ENCODE results near the gene SS18.
"Not testable (repeated sequence)": the region's sequence is repeated elsewhere in the genome, so short reads cannot be mapped to it uniquely, and the experiment has no call there.

Gene SS18, protein sequence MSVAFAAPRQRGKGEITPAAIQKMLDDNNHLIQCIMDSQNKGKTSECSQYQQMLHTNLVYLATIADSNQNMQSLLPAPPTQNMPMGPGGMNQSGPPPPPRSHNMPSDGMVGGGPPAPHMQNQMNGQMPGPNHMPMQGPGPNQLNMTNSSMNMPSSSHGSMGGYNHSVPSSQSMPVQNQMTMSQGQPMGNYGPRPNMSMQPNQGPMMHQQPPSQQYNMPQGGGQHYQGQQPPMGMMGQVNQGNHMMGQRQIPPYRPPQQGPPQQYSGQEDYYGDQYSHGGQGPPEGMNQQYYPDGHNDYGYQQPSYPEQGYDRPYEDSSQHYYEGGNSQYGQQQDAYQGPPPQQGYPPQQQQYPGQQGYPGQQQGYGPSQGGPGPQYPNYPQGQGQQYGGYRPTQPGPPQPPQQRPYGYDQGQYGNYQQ

DNA sequence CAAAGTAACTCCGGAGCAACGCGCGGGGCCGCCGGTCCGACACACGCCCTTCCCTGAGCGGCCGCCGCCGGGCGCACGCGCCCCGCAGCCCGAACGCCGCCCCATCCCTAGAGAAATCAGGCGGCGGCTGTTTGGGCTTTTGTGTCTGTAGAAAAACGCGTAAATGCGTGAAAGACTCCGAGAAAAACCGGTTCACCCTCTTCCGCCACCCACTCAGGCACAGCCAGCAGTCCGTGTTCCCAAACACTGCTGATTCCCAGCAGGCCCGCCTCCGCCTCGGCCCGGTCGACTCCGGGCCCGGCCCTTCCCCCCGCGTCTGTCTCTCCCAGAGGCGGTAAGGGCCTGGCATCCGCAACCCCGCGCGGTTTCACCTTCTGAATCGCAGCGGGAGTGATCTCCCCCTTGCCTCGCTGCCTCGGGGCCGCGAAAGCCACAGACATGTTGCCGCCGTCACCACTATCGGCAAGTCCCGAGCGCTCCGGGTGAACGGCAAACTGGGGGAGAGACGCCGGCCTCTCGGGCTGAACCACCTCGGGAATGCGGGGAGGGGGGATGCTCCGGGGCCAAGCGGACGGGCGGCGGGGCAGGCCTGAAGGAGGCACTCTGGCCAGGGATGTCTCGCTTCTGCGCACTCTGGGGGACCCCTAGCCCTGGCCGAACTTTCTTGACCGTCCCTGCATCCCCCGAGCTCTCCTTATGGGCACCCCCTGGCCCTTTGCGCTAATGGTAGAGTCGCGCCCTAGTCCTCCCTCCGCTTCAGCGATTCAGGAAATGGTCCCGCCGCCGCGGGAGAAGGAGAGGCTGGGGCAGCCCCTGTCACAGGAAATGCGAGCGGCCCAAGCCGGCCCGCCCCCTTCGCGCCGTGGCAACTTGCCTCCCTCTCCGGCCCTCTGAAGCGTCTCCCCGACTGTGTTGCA lies at the start of gene SS18:
TSS of gene SS18 (minus strand) at position 484 of the 917 bp plus-strand sequence. CDS start at position 440, 44 bp downstream.
- intact Hi-C loops (cut with micrococcal nuclease), result loop anchor here (2.0 to 10.0 kb wide), 2 partner anchors 136 to 454 kb away; partner anchors contain the start of genes KCTD1 and TAF4B
- Mint-ChIP-seq H3K9me3 (no peaks in the 10 kb centered on the region), H3K27me3 (no peaks in the 10 kb centered on the region), H3K27ac (peak within 1 kb of the TSS; percentile 95), H3K4me1 (ENCODE audit: low read depth) (peaks cover 15% of the 10 kb centered on the region), H3K4me3 (peak within 1 kb of the TSS; percentile 94), H3K36me3 (ENCODE audit: low read depth) (peaks cover 21% of the 10 kb centered on the region)

DNA sequence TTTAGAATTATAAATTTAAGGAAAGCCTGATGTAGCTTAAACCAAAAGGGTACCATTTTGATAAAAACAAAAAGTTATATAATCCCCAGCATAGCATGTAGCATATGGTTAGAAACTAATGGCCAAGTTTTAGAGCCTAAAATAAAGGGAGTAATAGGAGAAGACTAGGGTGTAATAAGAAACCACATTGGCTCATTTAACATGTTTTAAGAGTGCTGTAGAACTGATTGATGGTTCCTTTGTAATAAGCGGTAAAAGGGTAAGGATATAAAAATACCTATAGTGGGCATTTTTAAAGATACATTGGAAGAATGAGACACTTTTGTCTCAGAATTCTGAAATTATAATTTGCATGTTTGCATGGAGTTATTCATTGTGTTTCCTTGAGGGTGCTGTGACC lies 45.1 kb upstream of the SS18 start:
- Mint-ChIP-seq H3K4me1 (ENCODE audit: low read depth) (no peaks in the 10 kb centered on the region), H3K9me3 (peaks cover 8% of the 10 kb centered on the region), H3K27ac (no peak overlapping the region), H3K27me3 (no peaks in the 10 kb centered on the region), H3K4me3 (no peak overlapping the region), H3K36me3 (ENCODE audit: low read depth) (no peaks in the 10 kb centered on the region)
- intact Hi-C loops (cut with micrococcal nuclease), result no loop called here

DNA sequence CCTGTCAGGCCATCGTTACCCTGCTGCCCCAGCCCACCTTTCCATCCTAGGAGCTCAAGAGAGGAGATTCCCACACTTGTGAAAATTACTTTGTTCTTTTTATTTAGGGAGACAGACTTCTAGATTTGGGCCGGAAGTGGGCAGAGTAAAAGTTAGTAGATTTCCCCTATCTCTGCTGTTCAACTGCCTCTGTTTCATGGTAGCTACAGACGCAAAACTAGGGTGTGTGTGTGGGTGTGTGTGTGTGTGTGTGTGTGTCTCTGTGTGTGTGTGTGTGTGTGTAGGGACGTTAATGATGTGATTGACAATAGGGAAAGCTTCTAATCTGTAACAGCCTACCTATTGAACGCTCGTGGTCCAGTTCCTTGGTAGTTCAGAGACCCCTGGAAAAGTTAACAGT lies 43.7 kb upstream of the SS18 start:
- H3K27ac Mint-ChIP-seq, result no peak overlapping the region
- no peaks in the 10 kb centered on the region for H3K4me1 Mint-ChIP-seq (ENCODE audit: low read depth)
- H3K27me3 Mint-ChIP-seq, result no peaks in the 10 kb centered on the region
- intact Hi-C loops (cut with micrococcal nuclease), result no loop called here
- peak overlapping the region; percentile 40 for H3K4me3 Mint-ChIP-seq
- H3K9me3 Mint-ChIP-seq, result peaks cover 8% of the 10 kb centered on the region
- H3K36me3 Mint-ChIP-seq (ENCODE audit: low read depth), result no peaks in the 10 kb centered on the region

DNA sequence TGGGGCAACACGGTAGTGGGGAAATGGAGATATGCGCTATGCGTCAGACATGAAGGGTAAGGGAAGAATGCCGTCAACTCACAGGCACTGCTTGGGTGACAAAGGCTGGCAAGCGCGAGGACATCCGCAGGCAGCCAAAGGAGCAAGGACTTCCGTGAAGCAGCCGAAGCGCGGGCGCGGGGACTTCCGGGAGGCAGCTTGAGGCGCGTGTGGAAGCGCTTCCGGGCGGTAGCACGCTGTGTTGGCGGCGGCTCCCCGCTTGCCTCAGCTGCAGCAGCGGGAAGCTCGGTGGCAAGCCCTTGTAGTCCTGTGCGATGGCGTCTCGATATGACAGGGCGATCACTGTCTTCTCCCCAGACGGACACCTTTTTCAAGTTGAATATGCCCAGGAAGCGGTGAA lies 43.2 kb upstream of the SS18 start, which contains the start of gene PSMA8:
TSS of gene PSMA8 (plus strand) at position 218 of the 400 bp plus-strand sequence. CDS start at position 315, 97 bp downstream.
- peaks cover 8% of the 10 kb centered on the region for H3K9me3 Mint-ChIP-seq
- no peaks in the 10 kb centered on the region for H3K27me3 Mint-ChIP-seq
- H3K4me3 Mint-ChIP-seq, result peak within 1 kb of the TSS; percentile 40
- no peaks in the 10 kb centered on the region for H3K36me3 Mint-ChIP-seq (ENCODE audit: low read depth)
- intact Hi-C loops (cut with micrococcal nuclease), result no loop called here
- H3K4me1 Mint-ChIP-seq (ENCODE audit: low read depth), result no peaks in the 10 kb centered on the region
- H3K27ac Mint-ChIP-seq, result no peak within 1 kb of the TSS

DNA sequence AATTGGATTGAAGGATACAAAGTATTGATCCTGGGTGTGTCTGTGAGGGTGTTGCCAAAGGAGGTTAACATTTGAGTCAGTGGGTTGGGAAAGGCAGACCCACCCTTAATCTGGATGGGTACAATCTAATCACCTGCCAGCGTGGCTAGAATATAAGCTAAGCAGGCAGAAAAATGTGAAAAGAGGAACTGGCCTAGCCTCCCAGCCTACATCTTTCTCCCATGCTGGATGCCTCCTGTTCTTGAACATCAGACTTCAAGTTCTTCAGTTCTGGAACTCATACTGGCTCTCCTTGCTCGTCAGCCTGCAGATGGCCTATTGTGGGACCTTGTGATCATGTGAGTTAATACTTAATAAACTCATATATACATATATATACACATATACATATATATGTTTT lies 37.8 kb upstream of the SS18 start:
- H3K36me3 Mint-ChIP-seq (ENCODE audit: low read depth); H3K9me3 Mint-ChIP-seq; H3K27me3 Mint-ChIP-seq; intact Hi-C loops (cut with micrococcal nuclease); H3K27ac Mint-ChIP-seq; H3K4me1 Mint-ChIP-seq (ENCODE audit: low read depth); H3K4me3 Mint-ChIP-seq: not testable (repeated sequence)

DNA sequence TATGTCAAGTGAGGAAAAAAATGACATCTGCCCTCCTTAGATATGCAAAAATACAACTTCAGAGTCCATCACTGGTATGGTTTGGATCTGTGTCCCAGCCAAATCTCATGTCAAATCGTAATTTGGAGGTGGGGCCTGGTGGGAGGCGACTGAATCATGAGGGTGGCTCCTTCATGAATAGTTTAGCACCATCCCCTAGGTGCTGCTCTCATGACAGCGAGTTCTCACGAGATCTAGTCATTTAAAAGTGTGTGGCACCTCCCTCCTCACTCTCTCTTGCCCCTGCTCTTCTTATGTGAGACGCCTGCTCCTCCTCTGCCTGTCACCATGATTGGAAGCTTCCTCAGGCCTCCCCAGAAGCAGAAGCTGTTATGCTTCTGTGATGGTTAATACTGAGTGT lies 37.4 kb upstream of the SS18 start:
- Mint-ChIP-seq H3K4me1 (ENCODE audit: low read depth) (no peaks in the 10 kb centered on the region), H3K27me3 (no peaks in the 10 kb centered on the region), H3K9me3 (peaks cover 7% of the 10 kb centered on the region), H3K27ac (no peak overlapping the region), H3K4me3 (no peak overlapping the region), H3K36me3 (ENCODE audit: low read depth) (no peaks in the 10 kb centered on the region)
- intact Hi-C loops (cut with micrococcal nuclease), result no loop called here

DNA sequence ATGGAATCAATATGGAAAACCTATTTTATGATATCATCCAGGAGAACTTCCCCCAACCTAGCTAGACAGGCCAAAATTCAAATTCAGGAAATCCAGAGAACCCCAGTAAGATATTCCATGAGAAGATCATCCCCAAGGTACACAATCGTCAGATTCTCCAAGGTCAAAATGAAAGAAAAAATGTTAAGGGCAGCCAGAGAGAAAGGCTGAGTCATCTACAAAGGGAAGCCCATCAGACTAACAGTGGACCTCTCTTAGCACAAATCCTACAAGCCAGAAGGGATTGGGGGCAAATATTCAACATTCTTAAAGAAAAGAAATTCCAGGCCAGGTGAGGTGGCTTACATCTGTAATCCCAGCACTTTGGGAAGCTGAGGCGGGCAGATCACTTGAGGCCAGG lies 31.6 kb upstream of the SS18 start:
- peaks cover 22% of the 10 kb centered on the region for H3K9me3 Mint-ChIP-seq
- H3K4me1 Mint-ChIP-seq (ENCODE audit: low read depth); intact Hi-C loops (cut with micrococcal nuclease); H3K36me3 Mint-ChIP-seq (ENCODE audit: low read depth); H3K27ac Mint-ChIP-seq; H3K4me3 Mint-ChIP-seq; H3K27me3 Mint-ChIP-seq: not testable (repeated sequence)

DNA sequence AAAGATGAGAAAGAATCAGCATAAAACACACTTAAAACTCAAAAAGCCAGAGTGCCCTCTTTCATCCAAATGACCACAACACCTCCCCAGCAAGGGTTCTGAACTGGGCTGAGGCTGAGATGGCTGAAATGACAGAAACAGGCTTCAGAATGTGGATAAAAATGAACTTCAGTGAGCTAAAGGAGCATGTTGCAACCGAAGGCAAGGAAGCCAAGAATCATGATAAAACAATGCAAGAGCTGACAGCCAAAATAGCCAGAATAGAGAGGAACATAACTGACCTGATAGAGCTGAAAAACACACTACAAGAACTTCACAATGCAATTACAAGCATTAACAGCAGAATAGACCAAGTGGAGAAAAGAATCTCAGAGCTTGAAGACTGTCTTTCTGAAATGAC lies 31.1 kb upstream of the SS18 start:
- Mint-ChIP-seq H3K36me3 (ENCODE audit: low read depth) (no peaks in the 10 kb centered on the region), H3K27me3 (no peaks in the 10 kb centered on the region), H3K9me3 (peaks cover 22% of the 10 kb centered on the region), H3K27ac (no peak overlapping the region), H3K4me1 (ENCODE audit: low read depth) (no peaks in the 10 kb centered on the region), H3K4me3 (no peak overlapping the region)
- intact Hi-C loops (cut with micrococcal nuclease), result no loop called here

DNA sequence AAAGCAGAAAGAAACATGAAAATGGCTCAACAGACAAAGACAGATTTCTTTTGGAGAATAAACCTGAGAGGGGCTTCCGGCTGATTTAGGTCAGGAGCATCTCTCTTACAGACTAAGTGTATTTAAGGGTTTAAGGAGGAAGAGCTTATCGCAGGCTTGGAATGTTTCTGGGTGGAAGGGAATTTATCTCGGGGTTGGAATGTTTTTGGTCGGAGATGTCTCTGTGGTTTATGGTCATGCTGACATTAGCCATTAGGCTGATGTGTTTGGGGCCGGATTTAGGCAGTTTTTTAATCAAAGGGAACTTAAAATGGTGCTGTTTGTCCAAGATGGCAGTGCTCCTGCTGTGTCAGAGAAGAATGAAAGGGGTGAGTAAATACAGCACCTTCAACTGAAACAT lies 28.8 kb upstream of the SS18 start:
- H3K4me1 Mint-ChIP-seq (ENCODE audit: low read depth), result no peaks in the 10 kb centered on the region
- H3K27me3 Mint-ChIP-seq, result no peaks in the 10 kb centered on the region
- no peaks in the 10 kb centered on the region for H3K36me3 Mint-ChIP-seq (ENCODE audit: low read depth)
- peaks cover 22% of the 10 kb centered on the region for H3K9me3 Mint-ChIP-seq
- no peak overlapping the region for H3K27ac Mint-ChIP-seq
- H3K4me3 Mint-ChIP-seq, result no peak overlapping the region
- intact Hi-C loops (cut with micrococcal nuclease), result no loop called here

DNA sequence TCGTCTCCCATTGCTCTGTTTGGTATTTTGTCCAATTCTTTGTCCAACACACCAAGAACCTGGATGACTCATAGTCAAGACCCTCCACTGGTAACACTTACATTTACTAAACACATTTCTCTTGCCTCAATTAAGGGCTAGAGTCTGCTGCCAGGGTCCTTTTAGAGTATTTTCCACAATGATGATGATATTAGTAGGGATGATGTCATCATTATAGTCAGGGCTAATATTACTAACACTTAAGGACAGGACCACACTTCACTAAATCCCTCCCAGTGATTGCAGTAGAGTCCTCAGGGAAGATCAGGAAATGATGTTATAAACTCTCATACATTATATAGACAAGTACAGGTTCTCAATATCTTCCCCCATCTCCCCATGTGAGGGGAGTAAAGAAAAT lies 13.6 kb upstream of the SS18 start:
- Mint-ChIP-seq H3K27me3 (no peaks in the 10 kb centered on the region), H3K36me3 (ENCODE audit: low read depth) (no peaks in the 10 kb centered on the region), H3K4me1 (ENCODE audit: low read depth) (no peaks in the 10 kb centered on the region), H3K4me3 (no peak overlapping the region), H3K27ac (no peak overlapping the region), H3K9me3 (no peaks in the 10 kb centered on the region)
- intact Hi-C loops (cut with micrococcal nuclease), result no loop called here

DNA sequence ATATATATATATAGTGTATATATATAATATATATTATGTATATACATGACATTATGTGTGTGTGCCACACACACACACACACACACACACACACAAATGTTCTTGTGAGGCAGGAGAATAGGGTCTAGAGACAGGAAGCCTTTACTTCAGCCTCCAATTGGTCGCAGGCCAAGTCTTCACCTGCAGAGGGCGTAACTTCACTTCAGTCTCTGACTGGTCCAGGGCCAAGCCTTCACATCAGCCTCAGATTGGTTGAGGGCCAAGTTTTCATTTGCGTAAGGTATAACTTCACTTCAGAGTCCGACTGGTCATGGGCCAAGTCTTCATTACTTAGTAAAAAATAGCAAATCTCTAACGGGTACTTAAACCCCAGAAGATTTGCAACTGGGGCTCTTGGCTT lies 13.2 kb upstream of the SS18 start:
- H3K4me3 Mint-ChIP-seq, result no peak overlapping the region
- no peaks in the 10 kb centered on the region for H3K27me3 Mint-ChIP-seq
- no peaks in the 10 kb centered on the region for H3K4me1 Mint-ChIP-seq (ENCODE audit: low read depth)
- no peaks in the 10 kb centered on the region for H3K9me3 Mint-ChIP-seq
- intact Hi-C loops (cut with micrococcal nuclease), result no loop called here
- H3K36me3 Mint-ChIP-seq (ENCODE audit: low read depth), result no peaks in the 10 kb centered on the region
- no peak overlapping the region for H3K27ac Mint-ChIP-seq

DNA sequence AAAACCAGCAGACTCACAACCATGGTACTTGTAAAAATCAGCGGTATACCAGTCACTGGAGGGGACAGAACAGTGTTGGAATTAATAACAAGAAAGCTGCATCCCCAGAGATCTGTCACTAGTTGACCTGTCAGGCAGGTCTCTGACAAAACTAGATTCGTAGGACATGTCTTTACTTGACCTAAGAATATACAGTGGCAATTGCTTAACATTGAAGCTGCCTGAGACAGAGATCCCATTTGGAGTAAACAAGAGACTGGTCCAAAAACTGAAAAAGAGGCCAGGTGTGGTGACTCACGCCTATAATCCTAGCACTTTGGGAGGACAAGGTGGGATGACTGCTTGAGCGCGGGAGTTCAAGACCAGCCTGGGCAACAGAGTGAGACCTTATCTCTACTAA lies 7.2 kb upstream of the SS18 start:
- no peaks in the 10 kb centered on the region for H3K36me3 Mint-ChIP-seq (ENCODE audit: low read depth)
- H3K4me1 Mint-ChIP-seq (ENCODE audit: low read depth), result no peaks in the 10 kb centered on the region
- H3K4me3 Mint-ChIP-seq, result no peak overlapping the region
- peaks cover 10% of the 10 kb centered on the region for H3K9me3 Mint-ChIP-seq
- intact Hi-C loops (cut with micrococcal nuclease), result loop anchor here (10.0 kb wide), 1 partner anchor 447 kb away; the partner anchor contains the start of gene KCTD1
- no peak overlapping the region for H3K27ac Mint-ChIP-seq
- no peaks in the 10 kb centered on the region for H3K27me3 Mint-ChIP-seq

DNA sequence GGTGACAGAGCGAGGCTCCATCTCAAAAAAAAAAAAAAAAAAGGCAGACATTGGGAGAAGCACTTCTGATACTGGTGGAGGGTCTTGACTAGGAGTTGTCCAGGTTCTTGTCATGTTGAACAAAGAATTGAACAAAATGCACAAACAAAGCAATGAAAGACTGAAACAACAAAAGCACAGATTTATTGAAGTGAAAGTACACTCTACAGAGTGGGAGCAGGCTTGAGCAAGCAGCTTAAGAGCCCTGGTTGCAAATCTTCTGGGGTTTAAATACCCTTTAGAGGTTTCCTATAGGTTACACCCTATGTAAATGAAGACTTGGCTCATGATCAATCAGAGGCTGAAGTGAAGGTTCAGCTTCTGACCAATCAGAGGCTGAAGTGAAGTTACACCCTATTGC lies 6.4 kb upstream of the SS18 start:
- no peak overlapping the region for H3K4me3 Mint-ChIP-seq
- no peaks in the 10 kb centered on the region for H3K27me3 Mint-ChIP-seq
- intact Hi-C loops (cut with micrococcal nuclease), result loop anchor here (10.0 kb wide), 1 partner anchor 448 kb away; the partner anchor contains the start of gene KCTD1

DNA sequence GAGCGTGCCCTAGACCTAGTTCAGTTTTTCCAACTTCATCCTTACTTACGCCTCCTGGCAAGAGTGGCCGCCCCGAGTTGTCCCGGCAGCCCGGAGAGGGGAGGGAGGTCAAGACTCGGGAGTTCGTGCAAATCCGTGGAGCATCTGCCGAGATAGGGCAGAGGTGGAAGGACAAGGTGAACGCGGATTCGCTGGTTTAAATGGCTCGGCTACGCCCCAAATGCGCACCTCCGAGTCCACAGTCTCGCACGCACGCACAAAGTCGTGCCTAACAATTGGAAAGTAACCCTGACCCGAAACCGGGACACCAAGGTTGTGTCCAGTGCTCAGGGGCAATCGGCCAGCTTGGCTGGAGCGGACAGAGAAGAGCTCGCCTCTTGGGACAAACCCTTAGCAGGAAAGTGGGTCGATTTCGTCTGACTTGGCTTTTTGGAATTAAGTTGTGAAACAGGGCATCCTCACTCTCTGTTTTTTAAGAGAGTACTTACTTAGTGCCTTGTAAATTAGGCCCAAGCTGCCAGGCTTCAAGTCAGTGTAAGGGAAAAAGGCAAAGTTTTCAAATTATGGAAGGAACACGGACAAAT lies 726 bp upstream of the SS18 start:
- H3K4me3 Mint-ChIP-seq, result peak overlapping the region; percentile 94
- H3K36me3 Mint-ChIP-seq (ENCODE audit: low read depth), result peaks cover 21% of the 10 kb centered on the region
- peaks cover 15% of the 10 kb centered on the region for H3K4me1 Mint-ChIP-seq (ENCODE audit: low read depth)
- H3K27ac Mint-ChIP-seq, result peak overlapping the region; percentile 95
- no peaks in the 10 kb centered on the region for H3K27me3 Mint-ChIP-seq
- intact Hi-C loops (cut with micrococcal nuclease), result loop anchor here (2.0 to 10.0 kb wide), 2 partner anchors 136 to 454 kb away; partner anchors contain the start of genes KCTD1 and TAF4B
- H3K9me3 Mint-ChIP-seq, result no peaks in the 10 kb centered on the region

More for the DNA sequence above, 6.4 kb upstream of the SS18 start:
- Mint-ChIP-seq H3K9me3 (peaks cover 10% of the 10 kb centered on the region), H3K36me3 (ENCODE audit: low read depth) (no peaks in the 10 kb centered on the region), H3K4me1 (ENCODE audit: low read depth) (no peaks in the 10 kb centered on the region), H3K27ac (no peak overlapping the region)
